Keratinocyte (primary cell): ENCODE data around the gene SH3RF1. TPM values are rescaled to one million over a fixed set of nuclear protein-coding genes. Genes with fewer than 3 reads are reported as not detected.

Source experiments
- DNase-seq: peaks from one replicate; pipeline ENCODE4 v3.0.0-alpha.2; 2011; ENCODE audit warnings: low read depth, missing footprints, low spot score
- FAIRE-seq: peaks from 2 replicates; lab custom pipeline; 2011; peaks lifted over from hg19 to GRCh38; lab: Jason Lieb, UNC
- H2AFZ ChIP-seq: 2 replicates; pipeline ENCODE4 v1.6.0; 2012; ENCODE audit warnings: low read length, control low read depth, inconsistent platforms; ENCODE audit not compliant: control insufficient read depth
- H3K27ac ChIP-seq: 2 replicates; pipeline ENCODE4 v1.5.1; 2011; ENCODE audit warnings: low read length; ENCODE audit not compliant: control insufficient read depth, insufficient read depth
- H3K27me3 ChIP-seq: 3 replicates; pipeline ENCODE4 v1.6.0; 2011; ENCODE audit warnings: low read length; ENCODE audit not compliant: control insufficient read depth, insufficient read depth; ENCODE audit errors: extremely low read depth
- H3K36me3 ChIP-seq, 2 experiments: 2 replicates in 1 of 2; 3 replicates in 1 of 2; pipeline ENCODE4 v1.5.1; 2011; ENCODE audit warnings: low read length in 2 of 2, mild to moderate bottlenecking in 1 of 2; ENCODE audit not compliant: control insufficient read depth in 2 of 2, insufficient read depth in 2 of 2; ENCODE audit errors: extremely low read depth in 1 of 2
- H3K4me1 ChIP-seq: 3 replicates; pipeline ENCODE4 v1.5.1; 2011; ENCODE audit warnings: low read length; ENCODE audit not compliant: control insufficient read depth, insufficient read depth; ENCODE audit errors: extremely low read depth
- H3K4me2 ChIP-seq: 3 replicates; pipeline ENCODE4 v1.6.0; 2011; ENCODE audit warnings: low read depth, low read length; ENCODE audit not compliant: control insufficient read depth, insufficient read depth; ENCODE audit errors: extremely low read depth
- H3K4me3 ChIP-seq, 3 experiments: fragments of 200-600 bp in 1 of 3; sonication (generic) in 1 of 3; 2 replicates in 2 of 3; 3 replicates in 1 of 3; pipeline ENCODE4 v1.5.1; 2011 to 2016; ENCODE audit warnings: low read length in 3 of 3, mild to moderate bottlenecking in 3 of 3, control low read depth in 2 of 3, inconsistent platforms in 1 of 3, low read depth in 1 of 3, mixed read lengths in 1 of 3, mixed run types in 1 of 3, moderate library complexity in 1 of 3; ENCODE audit not compliant: control insufficient read depth in 2 of 3, insufficient read depth in 2 of 3; ENCODE audit errors: extremely low read depth in 1 of 3
- H3K79me2 ChIP-seq: 2 replicates; pipeline ENCODE4 v1.6.0; 2012; ENCODE audit warnings: low read length; ENCODE audit not compliant: control insufficient read depth, insufficient read depth
- H3K9ac ChIP-seq: 3 replicates; pipeline ENCODE4 v1.6.0; 2011; ENCODE audit warnings: low read length; ENCODE audit not compliant: control insufficient read depth, insufficient read depth; ENCODE audit errors: extremely low read depth
- H3K9me1 ChIP-seq: 3 replicates; pipeline ENCODE4 v1.6.0; 2011; ENCODE audit warnings: low read length; ENCODE audit not compliant: control insufficient read depth, insufficient read depth; ENCODE audit errors: extremely low read depth
- H3K9me3 ChIP-seq: 2 replicates; pipeline ENCODE4 v1.5.1; 2012; ENCODE audit warnings: low read depth, low read length; ENCODE audit not compliant: control insufficient read depth
- H4K20me1 ChIP-seq: 3 replicates; pipeline ENCODE4 v1.6.0; 2011; ENCODE audit warnings: low read length; ENCODE audit not compliant: control insufficient read depth, insufficient read depth; ENCODE audit errors: extremely low read depth
- CTCF ChIP-seq, 3 experiments: IDR thresholded peaks in 1 of 3; conservative IDR thresholded peaks in 1 of 3; optimal IDR thresholded peaks in 1 of 3; 2 replicates in 2 of 3; 3 replicates in 1 of 3; pipeline versions ENCODE3 to v1.5.1; 2011; ENCODE audit warnings: low read length in 3 of 3, mild to moderate bottlenecking in 3 of 3, moderate library complexity in 2 of 3, control low read depth in 1 of 3, inconsistent platforms in 1 of 3; ENCODE audit not compliant: insufficient read depth in 2 of 3; ENCODE audit errors: extremely low read depth in 1 of 3
- EZH2 ChIP-seq: IDR thresholded peaks from one replicate; pipeline ENCODE4 v1.6.1; 2012; ENCODE audit warnings: inconsistent platforms, mild to moderate bottlenecking, low read length, moderate library complexity
- dilution Hi-C: fragments of 300-500 bp; cut with MboI; formaldehyde crosslinking; loops from one replicate; pipeline ENCODE4 v1.7.0; 2020; ENCODE audit warnings: low sequenced_read_pairs; ENCODE audit not compliant: extremely low pct_ligation_motif_present
- polyA plus RNA-seq, 5 experiments: library from polyadenylated mRNA; depleted of rRNA in 3 of 5; stranded (reverse) in 3 of 5; stranded (forward) in 1 of 5; unstranded in 1 of 5; fragments of >200 nt; gene quantifications; 1 replicate in 1 of 5; 2 replicates in 3 of 5; 3 replicates in 1 of 5; pipeline versions ENCODE4 v1.2.1 to v1.2.3, GENCODE V29; 2011 to 2012; ENCODE audit warnings: missing spikeins in 2 of 5, low read depth in 1 of 5, low replicate concordance in 1 of 5

SH3RF1 gene
- polyA plus RNA-seq, 1 donor (not counting 4 experiments of a cell fraction or from before 2014, with no cell fraction given) = 9.5 TPM

GRCh38 chr4:169249999-169250398, 20.8 kb downstream of the SH3RF1 start:
- Histone ChIP-seq H4K20me1 (no peaks in the 10 kb centered on the region), H3K4me1 (peaks cover 43% of the 10 kb centered on the region), H3K79me2 (peaks cover 95% of the 10 kb centered on the region), H2AFZ (no peak overlapping the region), H3K4me2 (no peak overlapping the region), H3K9me3 (no peaks in the 10 kb centered on the region), H3K27me3 (no peaks in the 10 kb centered on the region), H3K9me1 (no peaks in the 10 kb centered on the region), H3K36me3 (peaks cover 2% of the 10 kb centered on the region in 2 experiments), H3K27ac (no peak overlapping the region), H3K9ac (no peak overlapping the region), H3K4me3 (no peak overlapping the region)
- DNase-seq (no peak), FAIRE-seq (no peak)
- no peak for TF ChIP-seq EZH2
- TF ChIP-seq CTCF (optimal IDR thresholded peaks at IDR 0.05 in 1 of 3, IDR thresholded peaks at IDR 0.05 in 1 of 3, conservative IDR thresholded peaks at IDR 0.05 in 1 of 3; ENCODE audit: extremely low read depth in 1 of 3, insufficient read depth in 2 of 3, low read length in 3 of 3) = no peak
- dilution Hi-C loops = no loop called here

GRCh38 chr4:169249214-169249973, 21.4 kb downstream of the SH3RF1 start:
- no peaks in the 10 kb centered on the region for H3K27me3 ChIP-seq
- no peak overlapping the region for H3K4me3 ChIP-seq
- TF ChIP-seq CTCF (optimal IDR thresholded peaks at IDR 0.05 in 1 of 3, IDR thresholded peaks at IDR 0.05 in 1 of 3, conservative IDR thresholded peaks at IDR 0.05 in 1 of 3; ENCODE audit: extremely low read depth in 1 of 3, insufficient read depth in 2 of 3, low read length in 3 of 3) = no peak
- TF ChIP-seq EZH2 = no peak
- no peaks in the 10 kb centered on the region for H4K20me1 ChIP-seq
- no peaks in the 10 kb centered on the region for H3K9me3 ChIP-seq
- H3K9ac ChIP-seq = no peak overlapping the region
- H3K36me3 ChIP-seq = peaks cover 2% of the 10 kb centered on the region in 2 experiments
- no peak overlapping the region for H3K4me2 ChIP-seq
- no peak overlapping the region for H3K27ac ChIP-seq
- H3K79me2 ChIP-seq = peaks cover 95% of the 10 kb centered on the region
- DNase-seq (no peak), FAIRE-seq (peak; percentile 13)
- no peaks in the 10 kb centered on the region for H3K9me1 ChIP-seq
- peaks cover 43% of the 10 kb centered on the region for H3K4me1 ChIP-seq
- no peak overlapping the region for H2AFZ ChIP-seq
- dilution Hi-C loops = no loop called here
